ENCODE data around the gene SNAPIN.

GRCh38 chr1:153633161-153633753 is 25.2 kb upstream of the SNAPIN start:
- TF ChIP-seq POLR2A (IDR thresholded peaks at IDR 0.05; ENCODE audit: low read length) = no peak
- TF ChIP-seq GATA1 (IDR thresholded peaks at IDR 0.05; ENCODE audit: low read depth, low read length) = no peak

All from erythroblast (primary cell).